ENCODE results near the gene CDH8.

- TF ChIP-seq CTCF (IDR thresholded peaks at IDR 0.05; ENCODE audit: low read length) (no peak), EZH2phosphoT487 (IDR thresholded peaks at IDR 0.05; ENCODE audit: low read length) (no peak)
Observed at GRCh38 chr16:61677776-61678175, 358.5 kb downstream of the CDH8 start.
